D341Med (cell line): ENCODE data around the gene RFX7.

Experiments
- DNase-seq: peaks from one replicate; pipeline ENCODE4 v3.0.0; 2012; ENCODE audit warnings: low spot score

The RFX7 gene

DNA sequence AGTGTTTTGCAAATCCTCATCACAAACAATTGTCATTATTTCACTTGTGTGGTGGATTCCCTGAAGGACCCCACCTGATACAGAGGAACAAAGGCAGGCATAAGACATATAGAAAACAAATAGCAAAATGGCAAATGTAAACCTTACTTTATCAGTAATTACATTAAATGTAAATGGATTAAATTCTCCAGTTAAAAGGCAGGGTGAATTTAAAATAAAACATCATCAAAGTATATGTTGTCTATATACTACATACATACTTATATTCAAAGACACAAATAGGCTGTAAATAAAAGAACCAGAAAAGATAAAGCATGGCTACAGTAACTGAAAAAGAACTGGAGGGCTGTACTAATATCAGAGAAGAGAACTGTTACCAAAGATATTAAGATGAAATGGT, 117.3 kb downstream of the RFX7 start:
- DNase-seq, result no peak

DNA sequence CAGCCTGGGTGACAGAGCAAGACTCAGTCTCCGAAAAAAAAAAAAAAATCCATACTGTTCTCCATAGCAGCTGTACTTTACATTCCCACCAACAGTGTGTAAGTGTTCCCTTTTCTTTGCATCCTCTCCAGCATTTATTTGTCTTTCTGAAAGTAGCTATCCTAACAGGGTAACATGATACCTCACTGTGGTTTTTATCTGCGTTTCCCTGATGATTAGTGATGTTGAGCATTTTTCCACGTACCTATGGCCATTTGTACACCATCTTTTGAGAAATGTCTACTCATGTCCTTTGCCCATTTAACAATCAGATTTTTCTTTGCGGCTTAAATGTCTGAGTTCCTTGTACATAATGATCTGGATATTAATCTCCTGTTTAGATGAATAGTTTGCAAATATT, 119.3 kb downstream of the RFX7 start:
- no peak for DNase-seq

DNA sequence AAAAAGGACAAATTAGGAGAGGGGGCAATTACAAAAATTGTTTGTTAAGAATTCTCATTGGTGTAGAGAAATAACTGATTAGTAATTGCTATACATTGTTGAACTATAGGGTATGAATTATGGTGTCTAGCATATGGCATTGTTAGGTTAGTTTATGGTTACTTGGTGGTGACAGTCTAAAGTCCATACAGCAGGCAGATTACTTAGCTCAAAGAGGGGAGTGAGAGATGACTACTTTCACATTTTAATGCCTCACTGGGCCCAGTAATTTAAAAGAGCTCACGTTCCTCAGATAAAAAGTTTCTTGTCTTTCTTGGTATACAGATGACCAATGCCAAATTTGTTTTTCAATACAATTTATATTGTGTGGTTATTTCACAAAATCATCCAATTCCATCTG, 137.8 kb downstream of the RFX7 start:
- no peak for DNase-seq

DNA sequence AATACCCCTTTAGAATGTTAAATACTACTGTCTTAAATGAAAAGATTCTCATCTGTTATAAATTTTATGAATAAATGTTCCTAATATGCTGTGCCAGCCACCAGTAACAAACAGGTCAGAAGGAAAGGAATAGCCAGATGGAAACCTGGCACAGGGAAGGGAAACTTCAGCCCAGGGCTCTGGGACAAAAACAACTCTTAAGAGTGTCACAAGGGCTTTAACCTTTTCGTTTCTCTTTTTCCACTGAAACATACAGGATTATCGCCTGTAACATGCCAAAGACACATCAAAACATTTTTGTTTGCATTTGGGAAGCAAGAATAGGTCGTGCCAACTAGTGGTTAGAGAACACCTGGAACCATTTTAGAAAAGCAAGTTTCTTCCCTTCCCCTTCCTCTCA, 141.2 kb downstream of the RFX7 start:
- no peak for DNase-seq

DNA sequence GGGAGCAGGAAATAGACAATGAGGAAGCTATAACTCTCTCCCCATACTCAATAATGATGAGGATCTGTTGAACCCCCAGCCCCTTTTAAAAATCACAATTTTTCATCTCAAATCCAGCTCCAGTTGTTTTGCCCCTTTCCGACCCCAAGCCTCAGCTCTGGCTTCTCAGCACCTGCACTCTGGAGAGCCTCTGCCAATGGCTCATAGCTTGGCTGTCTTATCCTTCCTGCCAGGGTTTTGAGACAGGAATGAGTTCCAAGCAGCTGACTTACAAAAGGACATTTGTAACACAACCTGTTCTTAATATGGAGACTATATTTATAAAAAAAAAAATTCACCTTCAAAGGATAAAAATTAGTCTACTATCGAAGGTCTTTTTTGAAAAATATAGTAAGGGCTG, 144.4 kb downstream of the RFX7 start:
- DNase-seq, result no peak

DNA sequence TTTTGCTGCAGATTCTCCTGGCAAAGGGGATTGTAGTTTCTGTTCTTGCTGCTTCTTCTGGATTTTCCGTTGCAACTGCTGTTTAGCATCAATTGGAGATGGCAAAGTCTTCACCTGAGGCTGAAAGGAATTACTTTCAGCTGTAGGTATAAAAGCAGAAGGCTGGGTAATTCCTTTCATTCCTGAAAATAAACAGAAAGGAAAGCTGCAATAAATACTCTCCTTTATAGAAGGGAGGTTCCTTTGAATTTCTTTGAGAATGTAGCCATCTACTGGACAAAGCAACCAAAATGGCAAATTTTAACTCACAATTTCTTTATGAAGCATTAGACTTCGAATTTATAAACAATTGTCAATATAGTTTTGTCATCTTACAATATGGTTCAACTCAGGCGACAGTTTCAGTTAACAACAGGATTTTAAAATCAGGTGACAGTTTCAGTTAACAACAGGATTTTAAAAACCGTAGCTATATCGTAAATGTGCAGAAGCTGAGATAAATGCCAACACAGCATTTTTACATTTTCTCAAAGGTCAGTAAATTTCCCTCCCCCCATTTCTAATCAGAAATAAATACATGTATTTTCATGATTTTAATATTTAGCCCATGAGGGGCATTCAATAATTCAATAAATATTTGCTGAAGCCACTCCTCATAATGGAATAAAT, 145.3 kb downstream of the RFX7 start:
- DNase-seq, result no peak

DNA sequence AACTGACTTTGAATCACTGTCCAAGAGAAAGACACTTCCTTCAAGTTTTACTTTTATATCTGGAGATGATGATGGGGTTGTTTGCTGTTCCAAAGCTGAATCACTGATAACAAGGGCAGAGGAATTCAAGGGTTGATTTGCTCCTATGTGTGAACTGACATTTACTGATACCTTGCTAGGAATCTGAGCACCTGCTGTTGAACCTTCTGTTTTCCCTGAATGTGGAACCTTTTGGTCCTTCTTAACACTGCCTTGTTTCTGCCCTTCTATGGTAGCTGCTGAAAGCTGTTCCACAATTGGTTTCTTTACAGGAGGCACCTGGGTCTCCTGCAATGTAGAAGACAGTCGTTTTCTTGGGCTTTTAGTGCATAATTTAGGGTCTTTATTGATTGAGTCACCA, 148.3 kb downstream of the RFX7 start:
- DNase-seq, result no peak

DNA sequence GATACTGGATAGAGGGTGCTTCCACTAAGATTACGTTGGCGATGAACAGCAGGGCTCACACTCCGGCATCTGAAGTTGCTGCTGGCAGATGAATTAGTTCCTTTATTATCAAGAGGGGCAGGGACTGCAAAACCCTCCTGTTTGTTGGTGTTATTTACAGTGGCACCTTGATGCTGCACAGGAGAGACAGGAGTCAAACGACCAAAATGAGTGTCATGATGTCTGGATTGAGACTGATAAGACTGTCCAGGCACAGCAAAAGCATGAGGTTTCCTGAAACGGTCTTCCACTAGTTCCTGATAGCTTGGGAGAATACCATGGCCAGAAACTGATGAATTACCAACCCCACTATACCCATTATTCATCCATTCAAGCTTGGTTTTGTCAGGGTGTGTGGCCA, 149.5 kb downstream of the RFX7 start:
- DNase-seq, result no peak

DNA sequence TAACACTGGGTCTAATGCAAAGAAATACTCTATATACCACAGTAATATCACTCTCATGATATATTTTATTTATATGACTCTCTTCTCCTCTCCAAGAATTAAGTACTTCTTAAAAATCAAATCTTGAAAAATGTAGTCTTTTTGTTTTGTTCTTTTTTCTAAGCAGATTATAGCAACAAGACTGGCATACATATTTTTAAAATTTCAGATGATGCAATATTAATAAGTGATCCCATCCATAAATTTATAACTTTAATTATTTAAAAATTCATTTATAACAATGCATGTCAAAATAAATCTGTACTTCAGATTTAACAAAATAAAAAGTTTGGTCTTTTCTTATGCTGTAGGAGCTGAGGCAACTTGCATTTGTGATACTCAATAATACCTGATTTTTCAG, 155.3 kb downstream of the RFX7 start:
- DNase-seq, result no peak

DNA sequence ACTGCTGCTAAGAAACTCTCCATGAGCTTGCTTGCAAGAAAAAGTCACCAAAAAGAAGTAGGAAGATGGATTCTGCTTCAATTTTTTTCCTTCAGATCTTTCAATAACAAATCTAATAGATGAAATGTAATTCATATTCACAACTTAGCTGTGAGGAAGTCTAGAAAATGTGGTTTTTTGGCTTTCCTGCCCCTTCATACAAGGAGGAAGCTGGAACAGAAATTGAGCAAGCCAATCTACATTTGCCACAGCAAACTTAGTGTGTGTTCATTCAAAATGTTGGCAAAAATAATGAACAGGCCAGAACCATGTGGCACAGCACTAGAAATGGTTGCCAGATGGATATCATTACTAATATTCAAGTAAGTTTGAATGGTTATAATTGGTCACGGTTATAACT, 157.1 kb downstream of the RFX7 start:
- DNase-seq, result no peak

DNA sequence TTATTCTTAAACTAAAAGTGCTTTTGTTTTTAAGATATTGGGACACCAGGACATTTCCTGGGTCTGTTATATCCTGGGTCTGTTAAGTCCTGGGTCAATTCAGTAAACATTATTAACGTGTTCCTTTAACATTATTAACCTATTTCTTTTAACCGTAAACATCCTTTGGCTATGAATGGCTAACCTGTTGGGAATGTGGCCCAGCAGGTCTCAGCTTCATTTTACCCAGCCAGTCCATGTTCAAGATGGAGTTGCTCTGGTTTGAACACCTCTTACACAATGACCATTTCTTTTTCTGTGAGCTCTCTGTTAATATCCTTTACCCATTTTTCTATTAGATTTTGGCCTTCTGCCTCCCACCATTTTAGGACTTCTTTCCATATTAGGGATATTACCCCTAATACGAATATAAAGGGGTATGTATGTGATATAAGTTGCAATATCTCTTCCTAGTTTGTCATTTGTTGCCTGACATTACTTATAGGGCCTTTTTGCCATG, 161.4 kb downstream of the RFX7 start:
- DNase-seq, result no peak

DNA sequence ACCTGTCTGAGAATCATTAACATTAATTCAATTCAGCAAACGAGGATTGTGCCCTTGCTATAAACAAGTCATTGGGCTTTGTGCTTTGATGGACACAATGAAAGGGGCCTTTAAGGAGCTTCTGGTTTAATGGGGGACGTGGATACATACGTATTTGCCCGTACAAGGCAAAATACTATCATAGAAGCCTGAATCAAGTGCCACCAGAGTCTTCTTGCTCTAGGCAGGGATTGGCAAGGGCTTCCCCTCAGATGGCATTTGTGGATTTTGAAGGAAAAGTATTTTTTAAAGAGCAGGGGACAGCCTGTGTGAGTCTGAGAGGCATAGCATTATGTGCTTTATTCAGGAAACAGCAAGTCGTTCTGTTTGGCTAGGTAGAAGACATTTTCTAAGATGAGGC, 166.6 kb downstream of the RFX7 start:
- no peak for DNase-seq

DNA sequence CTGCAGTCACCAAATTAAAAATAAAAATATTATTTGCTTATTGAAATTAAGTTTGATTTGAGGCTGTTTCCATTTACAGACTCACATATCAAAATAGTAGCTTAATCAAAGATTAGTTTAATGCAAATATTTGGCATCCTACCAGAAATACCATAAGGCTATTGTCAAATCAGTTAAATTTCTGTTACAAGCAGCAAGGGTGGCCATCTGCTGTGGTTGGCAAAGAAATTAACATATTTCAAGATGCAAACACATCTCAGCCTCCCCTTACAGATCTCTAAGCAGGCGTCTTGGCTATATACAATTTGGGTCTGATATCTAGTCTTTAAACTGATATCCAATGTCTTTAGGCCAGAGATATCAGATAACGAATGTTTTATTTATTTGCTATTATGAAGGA, 167.0 kb downstream of the RFX7 start:
- peak; percentile 51 for DNase-seq

DNA sequence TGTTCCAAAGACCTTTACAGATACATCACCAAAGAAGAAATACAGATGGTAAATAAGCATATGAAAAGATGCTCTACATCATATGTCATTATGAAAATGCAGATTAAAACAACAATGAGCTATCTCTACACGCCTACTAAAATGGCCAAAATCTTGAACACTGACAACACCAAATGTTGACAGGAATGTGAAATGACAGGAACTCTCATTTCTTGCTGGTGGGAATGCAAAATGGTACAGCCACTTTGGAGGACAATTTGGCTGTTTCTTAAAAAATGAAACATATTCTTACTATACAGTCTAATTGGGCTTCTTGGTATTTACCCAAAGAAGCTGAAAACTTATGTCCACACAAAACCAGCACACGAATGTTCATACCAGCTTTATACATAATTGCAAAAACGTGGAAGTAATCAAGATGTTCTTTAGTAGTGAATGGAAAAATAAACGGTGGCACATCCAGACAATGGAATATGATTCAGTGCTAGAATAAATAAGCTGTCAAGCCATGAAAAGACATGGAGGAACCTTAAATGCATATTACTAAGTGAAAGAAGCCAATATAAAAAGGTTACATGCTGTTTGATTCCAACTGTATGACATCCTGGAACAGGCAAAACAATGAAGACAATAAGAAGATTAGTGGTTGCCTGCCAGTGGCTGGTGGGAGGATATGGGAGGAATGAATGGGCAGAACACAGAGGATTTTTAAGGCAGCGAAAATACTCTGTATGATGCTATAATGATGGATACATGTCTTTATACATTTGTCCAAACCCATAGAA, 169.0 kb downstream of the RFX7 start:
- DNase-seq, result no peak

DNA sequence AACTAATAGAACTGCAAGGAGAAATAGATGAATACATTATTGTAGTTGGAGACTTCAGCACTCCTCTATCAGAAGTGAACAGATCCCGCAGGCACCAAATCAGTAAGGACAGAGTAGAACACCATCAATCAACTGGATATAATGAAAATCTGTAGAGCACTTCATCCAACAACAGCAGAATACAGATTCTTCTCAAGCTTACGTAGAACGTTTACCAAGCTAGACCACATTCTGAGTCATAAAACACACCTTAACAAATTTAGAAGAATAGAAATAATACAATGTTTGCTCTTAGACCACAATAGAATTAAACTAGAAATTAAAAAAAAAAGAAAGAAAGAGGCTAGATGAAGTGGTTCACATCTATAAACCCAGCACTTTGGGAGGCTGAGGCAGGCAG, 179.5 kb downstream of the RFX7 start:
- DNase-seq, result no peak

DNA sequence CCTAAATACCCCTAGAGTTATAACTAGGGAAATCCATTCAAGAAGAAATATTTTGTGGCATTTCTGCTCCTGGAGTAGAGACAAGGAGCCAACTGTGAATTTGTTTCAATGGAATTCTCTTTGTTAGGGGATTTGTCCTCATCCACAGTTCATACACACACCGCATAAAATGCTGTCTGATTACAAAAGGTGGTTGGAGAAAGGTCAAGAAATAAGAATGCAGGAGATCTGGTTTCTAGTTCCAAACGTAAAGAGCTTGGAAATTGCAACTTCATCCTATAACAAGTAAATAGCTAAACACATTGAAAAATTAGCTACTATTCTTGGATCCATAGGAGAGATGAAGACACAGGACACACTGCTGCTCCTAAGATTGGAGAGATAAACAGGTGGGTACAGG, 184.0 kb downstream of the RFX7 start:
- no peak for DNase-seq

DNA sequence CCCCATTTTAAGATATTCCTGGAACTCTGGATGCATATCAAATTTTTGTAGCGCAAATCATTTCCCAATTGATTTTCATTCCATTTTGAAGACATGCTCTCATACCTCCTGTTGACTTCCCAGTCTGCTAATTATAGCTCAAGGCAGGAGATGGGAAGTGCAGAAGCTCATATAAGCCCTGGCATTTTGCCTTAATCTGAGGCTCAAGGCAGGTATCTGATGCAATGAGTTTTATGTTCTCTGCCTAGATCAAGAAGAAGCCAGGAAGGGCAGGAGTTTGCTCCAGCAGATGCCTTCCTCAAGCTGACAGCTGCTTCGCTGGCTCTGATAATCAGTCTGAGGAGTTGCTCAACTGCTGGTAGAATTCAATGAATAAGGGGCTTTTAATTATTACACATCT, 184.7 kb downstream of the RFX7 start:
- DNase-seq, result peak; percentile 27

DNA sequence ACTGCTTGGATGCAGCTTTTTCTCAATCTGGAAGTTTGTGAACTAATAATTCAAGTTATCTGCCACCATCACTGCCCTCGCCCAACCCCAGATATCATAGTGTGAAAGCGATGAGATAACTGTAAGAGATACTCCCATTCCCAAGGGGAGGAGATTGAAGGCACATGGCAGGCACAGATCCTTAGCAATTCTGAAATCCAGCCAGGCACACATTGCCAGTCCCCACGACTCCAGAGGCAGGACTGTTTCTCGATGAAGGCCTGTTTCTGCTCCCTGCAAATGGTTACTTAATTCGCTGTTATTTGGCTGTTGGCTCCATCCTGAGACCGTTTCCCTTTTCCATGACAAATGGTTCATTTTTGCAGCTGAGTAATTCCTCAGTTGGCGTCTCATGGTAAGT, 187.1 kb downstream of the RFX7 start:
- DNase-seq, result no peak

DNA sequence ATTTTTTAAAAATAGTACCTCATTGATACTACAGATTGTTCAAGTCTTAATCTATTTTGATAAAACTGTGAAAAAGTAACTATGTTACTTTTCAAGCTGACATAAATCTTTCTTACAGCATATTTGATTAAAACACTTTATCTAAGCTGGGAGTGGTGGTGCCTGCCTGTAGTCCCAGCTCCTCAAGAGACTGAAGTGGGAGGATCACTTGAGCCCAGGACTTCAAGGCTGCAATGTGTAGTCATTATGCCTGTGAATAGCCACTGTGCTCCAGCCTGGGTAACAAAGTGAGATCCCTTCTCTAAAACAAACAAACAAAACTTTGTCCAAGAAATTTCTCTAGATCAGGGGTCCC, 190.7 kb downstream of the RFX7 start:
- DNase-seq, result no peak

DNA sequence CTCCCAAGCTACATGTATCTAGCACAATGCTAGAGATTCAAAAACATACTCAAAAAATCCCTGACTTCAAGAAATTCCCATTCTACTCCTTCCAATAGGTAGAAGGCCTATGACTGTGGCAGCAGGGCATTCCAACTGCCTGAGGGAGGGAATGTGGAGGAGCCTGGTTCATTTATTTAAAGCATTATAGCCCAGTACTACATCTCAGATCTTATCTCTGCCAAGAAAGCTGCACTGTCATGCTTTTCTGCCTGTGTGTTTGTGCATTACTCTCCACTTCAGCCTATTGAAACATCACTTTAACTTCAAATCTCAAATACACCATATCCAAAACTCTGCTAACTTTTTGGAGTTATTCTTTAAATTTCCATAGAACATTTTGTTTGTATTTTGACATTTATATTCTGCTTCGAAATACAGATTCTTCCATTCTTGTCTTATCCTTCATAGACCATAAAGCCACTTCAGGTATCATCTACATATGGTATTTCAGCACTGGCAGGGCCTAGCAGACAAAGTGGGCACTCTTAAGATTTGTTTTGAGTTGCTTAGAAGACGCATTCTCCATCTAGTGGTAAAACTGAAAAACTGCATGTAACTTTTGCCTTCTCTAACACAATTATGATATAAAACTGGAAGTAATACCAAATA, 191.2 kb downstream of the RFX7 start:
- DNase-seq, result peak; percentile 60

DNA sequence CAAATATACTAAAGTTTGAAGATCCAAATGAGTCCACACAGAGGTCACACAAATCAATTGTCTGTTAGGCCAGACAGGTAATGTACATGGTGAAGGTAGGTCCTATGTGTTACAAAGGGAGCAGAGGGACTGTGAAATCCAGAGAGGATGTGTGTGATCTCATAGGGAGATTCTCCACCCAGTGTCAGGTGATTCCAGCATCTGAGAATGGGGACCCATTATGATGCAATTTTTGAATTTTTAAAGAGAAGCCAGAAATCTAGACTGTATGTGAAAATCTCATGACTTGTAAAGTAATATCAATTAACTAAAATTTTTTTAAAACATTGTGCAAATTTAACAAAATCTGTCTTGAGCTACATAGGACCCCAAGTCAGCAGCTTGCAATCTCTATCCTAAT, 192.0 kb downstream of the RFX7 start:
- DNase-seq, result no peak

DNA sequence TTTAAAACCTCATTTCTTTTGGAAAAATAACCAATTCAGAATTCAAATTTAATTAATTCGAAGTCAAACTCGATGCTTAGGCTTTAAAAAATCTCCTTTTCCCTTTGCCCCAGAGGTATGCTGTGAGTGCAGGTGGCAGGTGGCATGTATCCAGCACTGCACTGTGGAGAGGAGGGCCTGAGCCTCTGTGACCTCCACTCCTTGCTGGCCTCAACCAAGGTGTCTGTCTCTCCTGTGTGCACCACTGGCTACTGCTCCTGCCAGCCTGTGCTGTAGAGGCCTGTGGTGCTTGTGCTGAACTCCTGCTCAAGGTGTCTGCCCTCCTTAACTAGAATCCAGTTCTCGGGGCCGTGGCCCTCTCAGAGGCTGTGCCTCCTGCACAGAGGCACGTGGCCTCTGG, 194.1 kb downstream of the RFX7 start:
- no peak for DNase-seq

DNA sequence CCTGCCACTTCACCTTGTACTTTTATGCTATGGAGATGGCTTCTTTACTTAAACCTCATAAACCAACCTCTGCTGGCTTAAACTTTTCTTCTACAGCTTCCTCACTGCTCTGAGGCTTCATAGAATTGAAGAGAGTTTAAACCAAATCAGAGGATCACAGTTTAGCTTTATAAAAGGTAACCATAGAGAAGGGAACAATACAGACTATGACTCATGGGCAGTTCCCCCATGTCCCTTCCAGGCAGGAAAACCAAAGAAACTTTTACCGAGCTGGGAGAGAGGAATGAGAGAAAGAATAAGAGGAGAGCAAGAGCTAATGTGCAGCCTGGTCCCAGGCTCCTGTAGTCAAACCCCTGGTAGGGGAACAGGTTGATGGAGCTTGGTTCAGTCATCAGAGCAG, 196.3 kb downstream of the RFX7 start:
- DNase-seq, result no peak
